ENCODE data around the gene POLR2C.

POLR2C gene

DNA sequence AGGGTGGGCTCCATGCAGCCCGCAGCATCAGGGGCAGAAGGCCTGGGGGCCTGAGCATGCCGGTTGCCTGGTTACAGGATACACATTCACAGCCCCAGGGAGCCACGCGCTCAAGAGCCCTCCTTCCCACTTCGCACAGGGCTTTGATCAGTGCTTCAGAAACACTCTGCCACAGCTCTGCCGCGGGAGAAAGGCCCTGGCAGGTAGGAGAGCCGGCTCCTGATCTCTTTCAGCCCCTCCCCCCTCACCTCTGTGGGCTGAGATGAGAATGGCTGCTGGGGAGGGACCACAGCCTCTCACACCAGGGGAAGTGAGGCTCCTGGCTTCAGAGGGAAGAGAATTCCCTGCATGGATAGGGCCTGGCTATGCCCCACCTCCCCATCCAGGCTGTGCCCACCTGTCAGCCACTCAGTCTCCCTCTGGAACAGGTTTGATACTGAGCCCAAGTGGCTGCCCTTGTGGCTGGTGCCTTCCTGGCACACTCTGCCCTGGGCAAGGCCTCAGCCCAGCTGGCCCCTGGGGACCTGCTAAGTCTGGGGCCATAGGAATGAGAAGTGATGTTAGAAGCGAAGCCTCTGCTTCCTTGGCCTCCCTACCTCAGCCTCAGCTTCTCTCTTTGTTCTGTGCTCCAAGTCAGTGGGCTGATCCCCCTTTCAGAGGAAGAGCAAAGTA lies 15.2 kb downstream of the POLR2C start:
- no peak for DNase-seq (ENCODE audit: low read depth, low spot score)
- H3K4me3 ChIP-seq (ENCODE audit: low read depth, low read length), result no peak overlapping the region
- TF ChIP-seq, protein P1, sequence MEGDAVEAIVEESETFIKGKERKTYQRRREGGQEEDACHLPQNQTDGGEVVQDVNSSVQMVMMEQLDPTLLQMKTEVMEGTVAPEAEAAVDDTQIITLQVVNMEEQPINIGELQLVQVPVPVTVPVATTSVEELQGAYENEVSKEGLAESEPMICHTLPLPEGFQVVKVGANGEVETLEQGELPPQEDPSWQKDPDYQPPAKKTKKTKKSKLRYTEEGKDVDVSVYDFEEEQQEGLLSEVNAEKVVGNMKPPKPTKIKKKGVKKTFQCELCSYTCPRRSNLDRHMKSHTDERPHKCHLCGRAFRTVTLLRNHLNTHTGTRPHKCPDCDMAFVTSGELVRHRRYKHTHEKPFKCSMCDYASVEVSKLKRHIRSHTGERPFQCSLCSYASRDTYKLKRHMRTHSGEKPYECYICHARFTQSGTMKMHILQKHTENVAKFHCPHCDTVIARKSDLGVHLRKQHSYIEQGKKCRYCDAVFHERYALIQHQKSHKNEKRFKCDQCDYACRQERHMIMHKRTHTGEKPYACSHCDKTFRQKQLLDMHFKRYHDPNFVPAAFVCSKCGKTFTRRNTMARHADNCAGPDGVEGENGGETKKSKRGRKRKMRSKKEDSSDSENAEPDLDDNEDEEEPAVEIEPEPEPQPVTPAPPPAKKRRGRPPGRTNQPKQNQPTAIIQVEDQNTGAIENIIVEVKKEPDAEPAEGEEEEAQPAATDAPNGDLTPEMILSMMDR (IDR thresholded peaks at IDR 0.05; ENCODE audit: low read depth, low read length), result no peak
- in situ Hi-C loops (cut with HindIII; ENCODE audit: low sequenced_read_pairs), result no loop called here

DNA sequence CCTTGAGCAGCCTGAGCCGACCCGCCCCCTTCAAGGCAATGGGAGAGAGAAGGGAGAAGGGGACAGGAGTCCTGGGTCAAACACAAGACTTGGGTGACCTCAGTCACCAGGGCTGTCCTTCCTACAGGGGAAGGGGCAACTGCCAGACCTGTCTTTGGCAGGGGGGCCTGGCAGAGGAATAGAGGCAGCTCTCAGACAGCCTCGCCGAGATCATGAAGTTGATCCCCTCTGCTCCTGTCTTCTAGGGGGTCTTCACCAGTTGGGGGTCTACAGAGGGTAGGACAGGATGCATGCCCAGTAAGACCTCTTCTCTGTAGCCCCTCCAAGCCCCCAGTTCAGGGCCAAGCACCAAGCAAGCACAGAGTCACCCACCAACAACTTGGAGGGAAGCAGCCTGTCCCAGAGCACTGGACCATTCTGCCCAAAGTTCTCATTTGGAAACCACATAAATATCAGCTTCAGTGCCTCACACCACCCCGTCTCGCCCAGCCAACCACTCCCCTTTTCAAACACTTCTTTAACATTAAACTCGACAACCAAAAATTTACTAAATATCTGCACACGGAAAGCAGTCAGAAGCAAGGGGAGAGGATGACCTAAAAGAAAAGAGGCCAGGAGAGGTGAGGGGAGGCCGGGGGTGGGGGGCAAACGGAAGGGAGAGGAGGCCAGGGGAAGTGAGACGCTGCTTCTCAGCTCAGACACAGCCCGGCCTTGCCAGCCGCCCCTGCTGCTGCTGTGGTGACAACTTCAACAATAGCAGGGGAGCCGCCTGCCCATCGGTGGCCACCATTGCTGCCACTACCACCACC lies 16.1 kb downstream of the POLR2C start:
- H3K4me3 ChIP-seq (ENCODE audit: low read depth, low read length), result peak overlapping the region; percentile 55
- DNase-seq (ENCODE audit: low read depth, low spot score), result no peak
- in situ Hi-C loops (cut with HindIII; ENCODE audit: low sequenced_read_pairs), result no loop called here
- TF ChIP-seq, protein P1 (IDR thresholded peaks at IDR 0.05; ENCODE audit: low read depth, low read length), result no peak

GRCh38 chr16:57479205-57479975 lies 16.9 kb downstream of the POLR2C start:
- TF ChIP-seq, protein P1 (IDR thresholded peaks at IDR 0.05; ENCODE audit: low read depth, low read length), result no peak
- peak overlapping the region; percentile 55 for H3K4me3 ChIP-seq (ENCODE audit: low read depth, low read length)
- peak; percentile 54 for DNase-seq (ENCODE audit: low read depth, low spot score)
- in situ Hi-C loops (cut with HindIII; ENCODE audit: low sequenced_read_pairs), result no loop called here

DNA sequence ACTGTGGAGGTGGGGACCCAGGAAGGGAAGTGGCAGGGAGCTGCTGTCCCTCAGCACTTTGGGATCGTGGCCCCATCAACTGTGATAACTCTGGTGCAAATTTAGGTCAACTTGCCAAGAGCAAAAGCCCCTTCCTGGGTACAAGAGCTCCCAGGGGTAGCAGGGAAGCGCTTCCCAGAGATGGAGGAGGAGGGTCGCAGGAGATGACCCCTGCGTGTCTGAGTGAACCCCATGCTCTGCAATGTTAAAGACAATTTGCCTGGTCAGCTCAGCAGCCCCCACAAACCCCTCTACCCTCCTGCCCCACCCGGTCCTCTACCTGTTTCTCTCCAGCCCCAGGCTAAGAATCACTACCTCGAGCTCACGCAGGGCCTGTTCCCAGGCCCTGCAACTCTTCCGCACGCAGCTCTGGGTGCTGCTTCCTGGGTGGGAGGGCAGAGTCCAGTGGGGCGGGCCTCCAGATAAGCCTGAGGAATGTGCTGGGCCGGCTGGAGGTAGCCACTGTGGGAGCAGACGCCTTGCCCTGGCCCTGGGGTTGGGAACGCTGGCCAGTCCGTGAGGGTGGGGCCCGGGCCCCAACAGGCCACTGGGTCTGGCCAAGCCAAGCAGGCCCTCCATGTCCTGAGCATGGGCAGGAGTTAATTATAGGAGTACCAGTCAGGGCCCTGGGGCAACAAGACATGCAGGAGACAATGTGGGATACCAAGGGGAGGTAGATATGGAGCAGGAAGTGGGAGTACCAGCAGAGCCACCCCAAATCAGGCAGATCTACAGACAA lies 17.7 kb downstream of the POLR2C start:
- DNase-seq (ENCODE audit: low read depth, low spot score), result no peak
- in situ Hi-C loops (cut with HindIII; ENCODE audit: low sequenced_read_pairs), result no loop called here
- TF ChIP-seq, protein P1 (IDR thresholded peaks at IDR 0.05; ENCODE audit: low read depth, low read length), result no peak
- H3K4me3 ChIP-seq (ENCODE audit: low read depth, low read length), result peak overlapping the region; percentile 55

- in situ Hi-C loops (cut with HindIII; ENCODE audit: low sequenced_read_pairs), result no loop called here
- TF ChIP-seq, protein P1 (IDR thresholded peaks at IDR 0.05; ENCODE audit: low read depth, low read length), result no peak
- no peak for DNase-seq (ENCODE audit: low read depth, low spot score)
- H3K4me3 ChIP-seq (ENCODE audit: low read depth, low read length), result no peak overlapping the region
These were observed 18.3 kb downstream of the POLR2C start for GRCh38 chr16:57480754-57481230.

DNA sequence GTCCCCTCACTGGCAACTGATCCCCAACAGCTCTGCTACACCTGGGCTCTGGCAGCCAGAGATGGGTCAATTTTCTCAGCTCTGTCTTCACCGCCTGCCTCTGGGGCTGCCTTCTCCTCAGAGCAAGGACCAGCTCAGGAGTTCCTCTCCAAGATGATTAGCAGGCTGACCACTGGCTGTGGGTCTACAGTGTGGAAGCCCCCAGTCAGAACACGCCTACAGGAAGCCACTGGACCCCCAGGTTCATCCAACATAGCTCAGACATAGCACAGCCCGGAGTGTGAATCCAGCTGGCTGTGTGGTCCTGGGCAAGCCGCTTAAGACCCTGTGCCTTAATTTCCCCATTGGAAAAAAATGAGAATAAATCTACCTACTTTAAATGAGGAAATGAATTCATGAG lies 18.9 kb downstream of the POLR2C start:
- in situ Hi-C loops (cut with HindIII; ENCODE audit: low sequenced_read_pairs), result no loop called here
- no peak for DNase-seq (ENCODE audit: low read depth, low spot score)
- TF ChIP-seq, protein P1 (IDR thresholded peaks at IDR 0.05; ENCODE audit: low read depth, low read length), result no peak
- no peak overlapping the region for H3K4me3 ChIP-seq (ENCODE audit: low read depth, low read length)
